SK-N-DZ (cell line): ENCODE data around the gene KLHL29.

ENCODE experiments used
- DNase-seq: peaks from one replicate; pipeline ENCODE4 v3.0.0-alpha.2; 2015; ENCODE audit warnings: low spot score

The KLHL29 gene

DNA sequence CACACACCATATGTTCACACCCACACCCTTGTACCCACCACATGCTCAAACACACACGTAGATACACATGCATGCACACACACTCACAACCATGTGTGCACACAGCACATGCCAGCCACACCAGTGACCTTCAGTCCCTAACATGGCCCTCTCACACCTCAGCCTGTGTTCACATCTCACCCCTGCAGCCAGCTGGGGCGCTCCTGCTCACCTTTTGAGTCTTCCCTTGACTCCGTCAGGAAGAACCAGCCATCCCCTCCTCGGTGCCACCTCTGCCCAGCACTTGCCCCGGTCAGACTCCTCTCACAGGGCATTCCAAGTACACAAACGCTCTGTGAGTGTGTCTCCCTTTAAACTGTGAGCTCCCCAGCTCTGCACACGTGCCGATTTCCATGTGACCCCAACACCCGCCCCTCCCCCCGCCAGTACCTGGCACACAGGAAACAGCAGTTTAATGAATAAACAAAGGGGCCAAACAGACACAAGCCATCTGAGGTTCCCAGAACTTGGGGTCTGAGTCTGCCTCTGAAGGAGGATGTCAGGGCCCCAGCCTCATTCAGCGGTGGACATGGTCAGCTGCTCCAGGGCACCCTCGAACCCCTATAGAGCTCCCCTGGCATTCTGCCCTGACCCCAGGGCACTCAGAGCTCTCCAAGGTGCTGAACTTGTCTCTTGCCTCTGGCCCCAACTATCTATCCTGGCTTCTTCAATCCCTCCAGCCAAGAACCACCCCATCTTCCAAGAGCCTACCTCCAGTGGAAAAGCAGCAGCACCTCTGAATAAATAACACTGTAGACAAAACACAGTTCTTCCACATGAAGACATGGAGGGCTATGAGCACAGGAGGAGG lies 289.1 kb downstream of the KLHL29 start:
- DNase-seq, result no peak

DNA sequence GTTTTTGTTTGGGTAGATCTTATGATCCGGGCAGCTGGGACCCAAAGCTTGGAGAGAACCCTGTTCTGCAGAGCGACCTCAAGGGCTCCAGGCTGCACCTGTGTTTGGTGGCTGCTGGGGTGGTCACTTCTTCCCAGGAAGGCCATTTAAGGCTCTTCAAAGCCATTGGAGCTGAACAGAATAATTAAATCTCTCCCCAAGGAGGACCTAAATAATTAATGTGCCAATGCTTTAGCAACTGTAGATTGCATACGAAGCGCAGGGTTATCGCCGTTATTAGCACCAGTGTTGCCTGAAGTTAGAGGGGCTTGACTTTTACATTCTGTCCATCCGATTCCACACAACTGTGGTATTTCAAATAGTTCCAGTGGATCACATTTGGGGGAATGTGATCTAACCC lies 290.5 kb downstream of the KLHL29 start:
- no peak for DNase-seq

- no peak for DNase-seq
Measured at GRCh38 chr2:23677836-23678235, 292.9 kb downstream of the KLHL29 start.

- DNase-seq, result no peak
Measured at GRCh38 chr2:23679044-23679443, 294.1 kb downstream of the KLHL29 start.

DNA sequence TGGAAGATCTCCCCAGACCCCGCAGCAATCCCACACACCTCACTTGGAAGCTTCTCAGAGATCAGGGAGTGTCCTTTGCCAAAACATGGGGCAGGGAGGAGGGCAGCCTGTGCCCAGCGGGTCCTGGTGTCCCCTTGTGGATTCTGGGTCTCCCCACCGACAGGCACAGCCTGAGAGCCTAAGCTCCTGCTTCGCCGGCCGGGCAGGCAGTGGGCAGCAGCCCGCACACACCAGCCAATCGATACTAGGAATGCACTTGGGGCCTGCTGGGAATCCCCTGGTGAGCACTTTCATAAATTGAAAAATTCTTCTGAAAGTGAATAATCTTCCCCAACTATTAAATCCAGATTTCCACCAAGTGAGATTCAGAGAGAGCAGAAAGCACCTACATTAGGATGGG lies 296.0 kb downstream of the KLHL29 start:
- no peak for DNase-seq

GRCh38 chr2:23681356-23682140 lies 296.6 kb downstream of the KLHL29 start:
- no peak for DNase-seq

- DNase-seq, result no peak
Measured at GRCh38 chr2:23682481-23682880, 297.5 kb downstream of the KLHL29 start.

- no peak for DNase-seq
Measured at GRCh38 chr2:23683001-23683400, 298.0 kb downstream of the KLHL29 start.

- DNase-seq, result no peak
Measured at GRCh38 chr2:23684395-23685176, 299.6 kb downstream of the KLHL29 start.

GRCh38 chr2:23685181-23685580 lies 300.2 kb downstream of the KLHL29 start:
- DNase-seq, result no peak

GRCh38 chr2:23685706-23686105 lies 300.7 kb downstream of the KLHL29 start:
- no peak for DNase-seq

GRCh38 chr2:23686405-23687029 lies 301.5 kb downstream of the KLHL29 start:
- DNase-seq, result no peak

DNA sequence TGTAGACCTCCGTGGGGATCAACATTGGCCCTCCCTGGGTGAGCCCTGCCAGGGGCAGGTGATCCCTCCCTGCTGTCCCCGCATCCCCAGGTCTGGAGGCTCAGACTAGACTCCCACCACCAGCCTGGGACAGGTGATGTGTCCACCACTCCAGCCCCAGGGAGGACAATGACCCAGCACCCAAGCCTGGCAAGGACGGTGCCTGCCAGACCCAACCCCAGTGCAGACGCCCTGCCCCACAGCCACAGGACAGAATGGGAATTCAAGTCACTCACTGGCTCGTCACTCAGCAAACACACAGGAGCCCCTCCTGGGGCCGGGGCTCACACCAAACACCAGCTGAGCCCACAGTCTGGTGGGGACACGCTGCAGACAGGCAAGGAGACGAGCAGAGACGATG lies 302.2 kb downstream of the KLHL29 start:
- no peak for DNase-seq

GRCh38 chr2:23687713-23688112 lies 302.7 kb downstream of the KLHL29 start:
- no peak for DNase-seq

GRCh38 chr2:23688486-23689130 lies 303.6 kb downstream of the KLHL29 start:
- no peak for DNase-seq

GRCh38 chr2:23689131-23689700 lies 304.2 kb downstream of the KLHL29 start:
- no peak for DNase-seq

DNA sequence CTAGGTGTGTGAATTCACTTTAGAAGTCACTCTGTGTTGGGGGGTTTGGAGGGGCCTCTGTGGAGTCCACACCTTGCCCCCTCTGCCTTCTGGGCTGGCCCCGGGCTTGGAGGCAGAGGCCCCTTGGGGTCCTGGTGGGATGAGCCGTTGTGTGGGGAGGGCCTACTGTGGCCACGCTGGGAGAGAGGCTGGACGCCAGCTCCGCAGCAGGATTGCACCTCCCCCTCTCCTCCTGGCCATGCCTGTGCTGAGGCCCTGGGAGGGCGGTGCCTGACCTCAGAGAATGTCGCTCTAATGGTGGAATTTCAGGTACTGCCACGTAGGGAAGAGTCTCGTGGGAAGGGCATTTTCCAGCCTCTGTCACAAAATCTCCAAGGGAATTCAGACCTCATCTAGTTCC lies 304.9 kb downstream of the KLHL29 start:
- no peak for DNase-seq

DNA sequence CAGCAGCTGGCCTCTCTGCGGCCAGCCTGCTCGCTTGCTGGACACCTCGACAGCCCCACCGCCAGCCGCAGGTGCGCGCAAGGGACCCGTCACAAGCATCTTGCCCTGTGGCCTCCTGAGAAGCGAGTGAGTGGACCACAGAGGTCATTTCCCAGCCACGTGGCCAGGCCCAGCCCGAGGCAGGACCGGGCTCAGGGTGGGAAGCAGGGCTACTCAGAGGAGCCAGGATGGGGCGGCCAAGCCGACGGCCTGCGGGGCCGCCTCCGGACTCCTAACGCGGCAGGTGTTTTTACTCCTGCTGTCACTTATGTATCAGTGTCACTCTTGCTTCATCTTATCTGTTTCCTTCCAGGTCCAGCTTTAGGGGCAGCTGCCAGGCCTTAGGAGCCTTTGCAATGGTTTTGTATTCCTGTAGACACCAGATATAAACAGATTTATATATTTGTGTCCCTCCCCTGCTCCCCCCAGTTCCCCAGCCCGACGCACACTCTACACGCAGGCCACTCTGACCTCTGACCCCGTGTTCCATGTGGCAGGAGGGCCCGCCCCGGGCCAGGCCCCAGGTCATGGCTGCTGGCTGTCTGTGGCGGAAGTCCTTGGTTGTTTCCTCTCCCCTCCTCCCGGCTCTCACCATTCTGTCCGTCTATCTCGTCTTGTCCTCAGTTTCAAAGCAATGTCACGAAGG lies 305.6 kb downstream of the KLHL29 start:
- no peak for DNase-seq

DNA sequence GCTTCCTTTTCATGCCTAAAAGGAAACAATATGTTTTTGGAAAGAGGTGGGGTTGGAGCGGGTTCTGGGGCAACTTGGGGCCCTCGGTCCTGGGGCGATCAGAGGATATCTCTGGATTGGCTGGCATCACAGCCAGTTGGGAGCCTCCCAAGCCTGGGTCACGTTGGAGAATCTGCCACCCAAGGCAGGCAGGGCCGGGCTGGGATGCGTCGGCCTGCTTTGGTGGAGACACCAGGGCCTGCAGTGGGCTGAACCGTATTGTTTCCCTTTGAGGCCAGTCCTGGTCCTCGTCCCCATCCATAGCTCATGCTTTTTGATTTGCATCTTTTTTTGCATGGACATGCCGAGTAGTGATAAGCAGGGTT lies 306.1 kb downstream of the KLHL29 start:
- no peak for DNase-seq

DNA sequence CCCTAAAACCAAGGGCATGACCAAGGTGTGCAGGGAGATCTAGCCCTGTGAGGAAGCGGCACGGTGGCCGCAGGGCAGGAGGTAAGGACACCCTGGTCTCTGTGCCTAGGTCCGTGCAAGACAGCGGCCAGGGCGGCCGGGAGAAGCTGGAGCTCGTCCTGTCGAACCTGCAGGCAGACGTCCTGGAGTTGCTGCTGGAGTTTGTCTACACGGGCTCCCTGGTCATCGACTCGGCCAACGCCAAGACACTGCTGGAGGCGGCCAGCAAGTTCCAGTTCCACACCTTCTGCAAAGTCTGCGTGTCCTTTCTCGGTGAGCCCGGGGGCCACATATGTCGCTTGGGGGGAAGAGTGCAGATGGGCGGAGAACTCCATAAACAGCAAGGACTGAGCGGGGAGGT lies 306.6 kb downstream of the KLHL29 start:
- no peak for DNase-seq
